CD4-positive, alpha-beta T cell treated with Interferon gamma for 1 hour (primary cell): ENCODE results near the gene DENND1A.
"Not testable (repeated sequence)": the region's sequence is repeated elsewhere in the genome, so short reads cannot be mapped to it uniquely, and the experiment has no call there.

Source experiments
- DNase-seq: peaks from one replicate; pipeline ENCODE4 v3.0.0-alpha.2; 2020

The DENND1A gene

GRCh38 chr9:123757960-123758359 lies 172.0 kb downstream of the DENND1A start:
- DNase-seq: no peak

GRCh38 chr9:123757547-123757946 lies 172.4 kb downstream of the DENND1A start:
- DNase-seq: no peak

- DNase-seq: no peak
Measured at GRCh38 chr9:123756484-123757106, 173.3 kb downstream of the DENND1A start.

- DNase-seq: no peak
Measured at GRCh38 chr9:123753669-123754258, 176.2 kb downstream of the DENND1A start.

GRCh38 chr9:123753016-123753415 lies 176.9 kb downstream of the DENND1A start:
- DNase-seq: no peak

GRCh38 chr9:123749580-123750202 lies 180.2 kb downstream of the DENND1A start:
- no peak for DNase-seq

DNA sequence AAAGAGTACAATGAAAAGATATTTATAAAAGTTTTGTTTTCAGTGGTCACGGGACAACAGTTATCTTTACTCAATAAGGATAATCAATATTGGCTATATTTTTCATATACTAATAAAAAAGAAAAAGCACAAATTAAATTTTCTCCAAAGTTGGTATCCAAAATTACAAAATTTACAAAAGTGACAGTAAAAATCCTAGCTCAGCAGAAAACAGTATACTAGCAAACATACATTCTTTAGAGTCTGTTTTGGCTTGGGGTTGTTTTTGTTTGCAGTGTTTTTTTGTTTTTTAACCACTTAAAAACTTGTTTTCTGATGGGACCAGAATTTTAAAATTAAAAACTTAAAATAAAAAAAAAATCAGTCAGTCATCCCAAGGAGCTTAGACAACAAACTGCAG lies 183.2 kb downstream of the DENND1A start:
- DNase-seq: no peak

- DNase-seq: no peak
Measured at GRCh38 chr9:123745933-123746332, 184.0 kb downstream of the DENND1A start.

- no peak for DNase-seq
Measured at GRCh38 chr9:123745451-123745850, 184.5 kb downstream of the DENND1A start.

DNA sequence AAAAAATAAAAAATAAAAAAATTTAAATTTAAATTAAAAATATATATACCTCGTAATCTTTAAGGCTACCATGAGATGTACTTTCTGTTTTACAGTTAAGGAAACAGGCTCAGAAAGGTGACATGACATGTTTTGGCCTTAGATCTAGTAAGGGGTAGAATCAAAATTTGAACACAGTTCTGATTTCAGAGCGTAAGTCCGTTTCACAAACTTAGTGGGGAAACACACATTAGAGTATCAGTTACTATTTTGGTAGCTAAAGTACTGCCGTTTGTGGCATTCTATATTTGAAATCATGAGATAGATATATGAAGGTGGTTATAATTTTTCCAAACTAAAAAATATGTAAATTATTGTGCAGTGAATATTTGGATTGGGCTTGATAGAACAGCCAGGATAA lies 186.2 kb downstream of the DENND1A start:
- DNase-seq: no peak

DNA sequence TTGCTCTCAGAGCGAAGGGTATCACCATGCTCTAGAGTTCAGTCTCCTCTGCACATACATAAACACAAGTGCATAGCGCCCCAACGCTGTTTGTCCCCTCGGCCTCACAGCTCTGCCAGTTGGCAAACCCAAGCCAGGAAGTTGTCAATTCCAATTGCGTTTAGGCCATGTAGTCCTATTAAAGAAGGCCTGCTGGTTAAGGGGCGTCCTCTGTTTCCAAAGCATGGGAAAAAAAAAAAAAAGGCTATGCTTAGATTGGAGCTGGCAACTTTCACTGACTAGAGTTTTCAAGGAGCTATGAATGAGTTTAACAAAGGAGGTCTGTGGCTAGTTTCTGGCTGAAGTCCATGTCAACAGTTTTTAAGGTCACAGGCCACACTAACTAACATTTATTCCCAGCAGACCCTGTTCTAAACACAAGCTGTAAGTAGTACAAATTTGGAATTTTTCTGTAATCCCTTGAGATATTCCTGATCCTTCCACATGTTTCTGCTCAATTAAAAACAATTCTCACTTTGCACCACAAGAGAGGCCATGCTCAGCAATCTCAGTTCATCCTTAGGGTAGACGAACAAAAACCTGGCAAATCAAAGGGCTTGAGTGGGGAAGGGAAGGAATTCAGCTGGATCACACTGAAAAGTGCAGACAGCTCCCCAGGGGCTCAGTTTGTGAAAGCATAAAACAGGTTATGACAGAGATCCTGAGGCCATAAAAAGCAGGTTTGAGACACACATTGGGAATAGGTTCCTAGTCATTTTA lies 187.7 kb downstream of the DENND1A start:
- DNase-seq: no peak

GRCh38 chr9:123741214-123741613 lies 188.7 kb downstream of the DENND1A start:
- DNase-seq: no peak

DNA sequence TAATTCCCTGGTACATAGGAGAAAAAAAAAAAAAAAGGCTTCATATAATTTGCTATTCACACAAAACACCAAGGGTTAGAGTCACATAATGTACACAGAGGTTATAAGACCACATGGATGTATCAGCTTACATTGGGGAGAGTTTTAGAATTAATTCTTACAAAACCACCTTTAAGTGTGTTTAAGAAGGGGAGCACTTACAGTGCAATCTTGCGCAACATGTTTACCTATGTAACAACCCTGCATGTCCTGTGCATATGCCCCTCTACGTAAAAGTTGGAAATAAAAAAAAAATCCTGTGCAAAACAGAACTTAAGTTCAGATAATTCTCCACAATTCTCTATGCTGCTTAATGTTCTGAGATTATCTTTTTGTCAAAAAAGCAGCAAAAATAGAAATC lies 190.0 kb downstream of the DENND1A start:
- no peak for DNase-seq

DNA sequence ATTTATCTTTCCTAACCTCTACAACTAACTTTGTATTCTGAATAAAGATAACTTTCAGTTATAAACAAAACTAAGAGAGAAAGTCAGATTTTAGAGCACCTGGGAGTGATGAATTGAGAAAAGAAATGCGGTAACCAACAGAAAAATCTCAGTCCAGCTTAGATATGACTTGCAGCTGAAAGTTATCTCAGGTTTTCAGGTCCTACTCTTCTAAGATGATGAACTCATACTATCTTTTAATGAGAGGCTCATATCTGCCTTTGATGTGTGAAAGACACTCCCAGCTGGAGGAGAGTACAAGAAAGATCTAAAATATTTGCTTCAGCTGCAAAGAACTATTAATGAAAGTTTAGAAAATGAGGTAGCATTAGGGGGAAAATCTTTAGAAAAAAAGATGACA lies 190.5 kb downstream of the DENND1A start:
- no peak for DNase-seq

DNA sequence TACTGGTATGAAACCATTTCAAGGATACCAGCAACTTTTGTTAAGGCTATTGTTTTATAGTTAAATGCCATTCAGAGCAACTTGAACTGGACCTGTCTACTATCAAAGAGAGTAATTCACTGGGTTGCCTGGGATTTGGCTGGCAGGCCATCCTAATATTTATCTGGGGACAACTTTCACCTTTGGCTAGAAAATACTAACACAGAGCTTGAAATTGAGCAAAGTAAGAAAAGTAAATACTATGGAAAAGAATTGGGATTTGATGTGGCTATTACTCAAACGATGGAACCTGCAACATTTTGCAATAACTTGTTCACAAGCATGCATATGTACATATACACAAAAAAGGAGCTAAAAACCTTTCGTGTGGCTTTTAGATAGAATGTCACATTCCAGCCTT lies 191.3 kb downstream of the DENND1A start:
- no peak for DNase-seq

- no peak for DNase-seq
Measured at GRCh38 chr9:123735376-123735775, 194.6 kb downstream of the DENND1A start.

DNA sequence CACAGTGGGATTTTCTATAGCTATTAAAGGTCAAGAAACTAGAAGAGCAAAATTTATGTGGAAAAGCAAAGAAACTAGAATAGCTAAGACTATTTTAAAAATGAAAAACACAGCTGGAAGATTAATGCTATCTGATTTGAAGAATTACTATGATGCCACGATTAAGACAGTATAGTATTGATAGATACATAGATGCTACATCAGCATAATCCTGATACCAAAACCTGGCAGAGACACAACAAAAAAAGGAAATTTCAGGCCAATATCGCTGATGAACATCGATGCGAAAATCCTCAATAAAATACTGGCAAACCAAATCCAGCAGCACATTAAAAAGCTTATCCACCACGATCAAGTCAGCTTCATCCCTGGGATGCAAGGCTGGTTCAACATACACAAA lies 201.4 kb downstream of the DENND1A start:
- DNase-seq: not testable (repeated sequence)

DNA sequence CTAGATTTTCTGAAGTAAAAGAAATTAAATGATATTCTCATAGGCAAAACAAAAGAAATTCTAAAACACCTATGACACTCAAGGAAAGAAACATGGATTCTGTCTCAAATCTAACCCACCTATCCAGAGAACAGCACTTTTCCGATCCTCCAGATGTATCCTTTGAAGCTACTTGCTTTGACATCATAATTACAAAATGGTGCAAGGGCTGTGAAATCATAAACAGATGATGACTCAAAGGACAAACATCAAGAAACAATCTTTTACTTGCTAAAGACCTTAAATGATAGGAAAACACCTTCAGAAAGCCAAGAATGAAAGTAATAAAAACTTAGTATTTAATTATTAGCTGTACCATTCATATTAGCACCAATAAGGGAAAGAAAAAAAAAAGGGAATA lies 202.6 kb downstream of the DENND1A start:
- no peak for DNase-seq

DNA sequence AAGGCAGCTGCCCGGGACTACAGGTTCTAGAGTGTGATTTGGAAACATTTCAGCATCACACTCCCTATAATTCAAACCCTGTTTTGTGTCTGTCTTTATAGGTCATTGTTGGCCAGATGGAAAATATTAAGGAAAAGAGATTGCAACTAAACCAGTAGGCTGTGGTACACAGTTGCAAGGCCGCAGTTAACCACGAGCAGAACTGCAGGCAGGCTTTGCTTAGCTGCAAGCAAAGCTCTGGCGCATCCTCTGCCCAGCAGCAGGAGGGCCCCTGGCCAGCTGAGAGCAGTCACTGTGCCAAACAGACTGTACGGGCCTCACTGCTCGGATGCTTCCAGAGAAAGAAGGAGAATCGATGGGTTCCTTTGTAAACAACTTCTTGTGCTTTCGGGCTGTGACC lies 204.5 kb downstream of the DENND1A start:
- no peak for DNase-seq

DNA sequence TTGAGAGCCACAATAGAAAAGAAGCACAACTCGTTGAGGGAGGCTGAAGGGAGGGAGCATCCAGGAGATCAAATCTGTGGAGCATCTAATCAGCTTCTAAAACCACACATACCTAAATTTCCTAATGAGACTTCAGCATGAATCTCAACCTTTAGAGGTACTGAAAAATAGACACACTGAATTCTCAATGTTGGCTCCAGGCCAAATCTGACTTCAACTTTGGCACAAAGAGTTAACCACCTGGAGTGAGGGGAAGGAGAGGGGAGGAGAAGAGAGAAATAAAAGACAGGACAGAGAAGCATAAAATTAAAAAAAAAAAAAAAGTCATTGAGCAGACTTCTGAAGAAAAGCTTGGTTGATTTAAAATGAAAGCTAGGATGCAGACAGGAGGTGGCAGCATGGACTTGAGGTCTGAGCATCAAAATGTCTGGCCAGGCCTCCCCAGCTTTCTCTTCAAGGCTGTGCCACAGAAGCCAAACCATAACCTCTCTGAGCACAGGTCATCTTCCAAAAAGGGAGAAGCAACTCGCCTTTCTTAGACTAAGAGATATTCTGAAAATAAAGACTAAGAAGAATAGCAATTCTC lies 205.6 kb downstream of the DENND1A start:
- DNase-seq: no peak

DNA sequence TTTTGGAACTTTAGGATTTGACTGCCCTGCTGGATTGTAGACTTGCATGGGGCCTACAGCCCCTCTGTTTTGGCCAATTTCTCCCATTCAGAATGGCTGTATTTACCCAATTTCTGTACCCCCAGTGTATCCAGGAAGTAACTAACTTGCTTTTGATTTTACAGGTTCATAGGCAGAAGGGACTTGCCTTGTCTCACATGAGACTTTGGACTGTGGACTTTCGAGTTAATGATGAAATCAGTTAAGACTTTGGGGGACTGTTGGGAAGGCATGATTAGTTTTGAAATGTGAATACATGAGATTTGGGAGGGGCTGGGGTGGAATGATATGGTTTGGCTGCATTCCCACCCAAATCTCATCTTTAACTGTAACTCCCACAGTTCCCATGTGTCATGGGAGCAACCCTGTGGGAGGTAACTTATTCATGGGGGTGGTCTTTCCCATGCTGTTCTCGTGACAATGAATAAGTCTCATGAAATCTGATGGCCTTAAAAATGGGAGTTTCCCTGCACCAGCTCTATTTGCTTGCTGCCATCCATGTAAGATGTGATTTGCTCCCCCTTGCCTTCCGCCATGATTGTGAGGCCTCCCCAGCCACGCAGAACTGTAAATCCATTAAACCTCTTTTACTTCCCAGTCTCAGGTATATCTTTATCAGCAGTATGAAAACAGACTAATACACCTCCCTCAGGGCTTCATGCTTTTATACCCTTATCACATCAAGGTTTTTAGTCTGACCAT lies 206.6 kb downstream of the DENND1A start:
- DNase-seq: no peak

- DNase-seq: no peak
Measured at GRCh38 chr9:123722378-123722777, 207.5 kb downstream of the DENND1A start.

GRCh38 chr9:123718188-123718587 lies 211.7 kb downstream of the DENND1A start:
- DNase-seq: no peak
